Forelimb muscle (tissue), 1 donor: ENCODE data around the gene PGA5. TPM values are rescaled to one million over a fixed set of nuclear protein-coding genes. Genes with fewer than 3 reads are reported as not detected.
"Not testable (repeated sequence)": the region's sequence is repeated elsewhere in the genome, so short reads cannot be mapped to it uniquely, and the experiment has no call there.

Source experiments
- DNase-seq: peaks from one replicate; pipeline ENCODE4 v3.0.0-alpha.2; 2013; ENCODE audit warnings: low read depth
- polyA plus RNA-seq: library from polyadenylated mRNA; unstranded; fragments of 120-200 nt; gene quantifications from one replicate; pipeline ENCODE4 v1.2.1, GENCODE V29; 2013; ENCODE audit not compliant: insufficient read length

Gene PGA5
- 1.7 TPM for polyA plus RNA-seq

DNA sequence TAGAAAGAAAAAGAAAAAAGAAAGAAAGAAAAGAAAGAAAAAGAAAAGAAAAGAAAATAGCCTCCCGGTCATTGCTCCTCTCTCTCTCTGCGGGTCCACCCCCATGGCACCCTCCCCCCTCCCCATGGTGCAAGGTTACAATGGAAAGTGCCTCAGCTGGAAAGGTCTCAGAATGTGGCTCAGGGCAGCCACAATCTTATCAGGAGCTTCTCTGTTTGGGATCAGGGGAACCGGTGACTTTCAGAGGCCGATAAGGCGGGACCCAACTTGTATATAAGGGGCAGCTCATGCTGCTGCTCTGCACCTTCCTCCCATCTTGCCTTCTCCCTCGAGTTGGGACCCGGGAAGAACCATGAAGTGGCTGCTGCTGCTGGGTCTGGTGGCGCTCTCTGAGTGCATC, at the start of gene PGA5:
Gene PGA5 (plus strand): TSS at position 301 of the 400 bp plus-strand sequence. CDS start 52 bp downstream, at position 353.
- DNase-seq = not testable (repeated sequence)

DNA sequence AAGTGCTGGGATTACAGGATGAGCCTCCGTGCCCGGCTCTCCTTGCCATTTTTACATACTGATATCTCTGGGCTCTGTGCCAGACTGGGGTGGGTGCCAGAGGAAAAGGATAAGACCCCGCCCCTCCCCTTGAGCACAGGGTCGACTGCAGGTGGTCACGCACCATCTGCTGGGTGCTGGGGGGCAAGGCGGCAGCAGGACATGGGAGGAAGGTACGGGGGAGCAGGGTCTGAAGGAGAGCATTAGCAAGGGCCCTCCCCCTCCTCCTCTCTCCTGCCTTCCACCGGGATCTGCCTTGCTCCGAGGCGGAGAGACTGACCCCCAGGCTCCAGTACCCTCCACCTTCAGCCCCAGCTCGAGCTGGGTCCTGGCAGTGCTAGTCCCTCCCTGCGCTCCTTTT, 47.4 kb upstream of the PGA5 start:
- DNase-seq = no peak

DNA sequence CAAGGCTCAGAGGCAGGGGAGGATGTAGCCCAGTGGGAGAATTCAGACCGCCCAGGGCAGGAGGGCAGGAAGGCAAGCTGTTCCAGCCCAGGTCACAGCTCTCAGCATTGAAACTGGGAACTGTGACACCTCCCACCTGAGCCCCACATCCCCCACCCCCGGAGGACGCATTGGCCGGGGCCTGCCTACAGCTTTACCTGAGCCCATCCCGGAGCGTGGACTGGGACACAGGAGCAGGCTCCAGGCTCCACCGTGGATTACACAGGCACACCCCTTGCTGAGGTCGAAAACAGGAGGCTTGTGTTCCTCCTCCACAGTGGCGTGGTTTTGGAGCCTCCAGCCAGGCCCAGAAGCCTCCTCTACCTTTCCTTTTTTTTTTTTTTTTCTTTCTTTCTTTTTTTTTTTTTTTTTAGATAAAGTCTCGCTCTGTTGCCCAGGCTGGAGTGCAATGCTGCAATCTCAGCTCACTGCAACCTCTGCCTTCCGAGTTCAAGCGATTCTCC, 46.8 kb upstream of the PGA5 start:
- DNase-seq = no peak

DNA sequence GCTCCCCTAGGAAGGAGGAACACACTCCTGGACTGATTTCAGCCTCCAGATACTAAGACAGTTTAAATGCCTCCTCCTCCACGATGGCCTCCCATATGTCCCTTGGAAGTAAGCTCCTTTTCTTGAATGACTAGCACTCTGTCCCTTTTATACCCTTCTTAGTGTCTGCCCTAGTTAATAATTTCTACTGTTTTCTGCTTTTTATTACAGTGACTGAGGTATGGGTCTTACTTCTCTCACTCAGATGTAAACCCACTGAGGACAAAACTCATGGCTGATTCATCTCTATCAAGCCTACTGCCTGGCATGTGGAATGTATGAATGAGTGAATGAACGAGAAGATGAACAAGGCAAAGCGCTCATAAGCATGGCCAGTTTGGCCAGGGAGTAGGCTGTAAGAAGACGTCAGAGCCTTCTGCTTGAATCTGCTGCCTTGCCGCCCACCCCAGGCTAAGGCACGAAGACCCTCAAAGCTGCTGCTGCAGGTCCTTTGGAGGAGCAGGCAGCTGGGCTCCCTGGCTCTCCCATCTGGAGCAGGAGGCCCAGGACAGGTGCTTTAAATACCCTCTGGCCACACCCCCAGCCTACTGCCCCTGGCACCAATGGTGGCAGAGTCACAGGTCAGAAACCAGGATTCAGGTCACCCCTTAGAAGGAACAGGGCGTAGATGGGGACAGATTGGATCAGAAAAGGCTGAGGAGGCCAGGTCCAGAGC, 45.8 kb upstream of the PGA5 start:
- no peak for DNase-seq

DNA sequence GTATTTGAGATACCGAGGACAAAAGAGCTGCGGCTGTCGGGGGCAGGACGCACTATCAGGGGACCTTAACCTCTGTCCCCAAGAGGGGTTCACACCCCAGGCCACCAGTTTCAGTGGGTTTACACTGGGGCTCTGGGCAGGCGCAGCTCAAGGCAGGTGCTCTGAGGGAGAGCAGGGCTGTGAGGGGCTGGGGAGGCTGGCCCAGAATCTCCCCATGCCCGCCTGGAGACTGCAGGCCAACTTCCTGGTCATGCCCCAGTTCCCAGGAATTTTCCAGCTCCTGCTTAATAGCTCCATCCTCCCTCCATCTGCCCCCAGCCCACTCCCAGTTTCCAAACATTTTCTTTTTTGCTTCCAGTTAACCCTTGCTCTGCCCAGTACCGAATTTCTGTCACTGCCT, 45.3 kb upstream of the PGA5 start:
- DNase-seq = no peak

DNA sequence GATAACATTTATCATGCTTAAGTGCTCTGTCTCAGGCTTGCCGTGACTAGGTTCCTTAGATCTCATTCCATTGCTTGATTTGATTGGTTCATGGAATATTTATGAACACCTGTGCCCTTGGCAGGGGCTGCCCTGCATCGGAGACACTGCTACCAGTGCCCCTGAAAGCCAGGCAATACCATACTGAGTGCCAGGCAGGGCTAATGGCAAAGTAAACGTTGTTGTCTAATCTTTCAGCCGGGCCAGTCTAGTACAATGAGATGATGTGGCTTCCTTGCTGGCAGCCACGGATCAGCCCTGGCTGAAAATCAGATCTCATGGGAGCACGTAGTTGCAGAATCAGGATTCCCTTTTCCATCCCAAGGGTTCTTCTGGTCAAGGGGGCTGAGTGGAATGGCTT, 42.6 kb upstream of the PGA5 start:
- no peak for DNase-seq

DNA sequence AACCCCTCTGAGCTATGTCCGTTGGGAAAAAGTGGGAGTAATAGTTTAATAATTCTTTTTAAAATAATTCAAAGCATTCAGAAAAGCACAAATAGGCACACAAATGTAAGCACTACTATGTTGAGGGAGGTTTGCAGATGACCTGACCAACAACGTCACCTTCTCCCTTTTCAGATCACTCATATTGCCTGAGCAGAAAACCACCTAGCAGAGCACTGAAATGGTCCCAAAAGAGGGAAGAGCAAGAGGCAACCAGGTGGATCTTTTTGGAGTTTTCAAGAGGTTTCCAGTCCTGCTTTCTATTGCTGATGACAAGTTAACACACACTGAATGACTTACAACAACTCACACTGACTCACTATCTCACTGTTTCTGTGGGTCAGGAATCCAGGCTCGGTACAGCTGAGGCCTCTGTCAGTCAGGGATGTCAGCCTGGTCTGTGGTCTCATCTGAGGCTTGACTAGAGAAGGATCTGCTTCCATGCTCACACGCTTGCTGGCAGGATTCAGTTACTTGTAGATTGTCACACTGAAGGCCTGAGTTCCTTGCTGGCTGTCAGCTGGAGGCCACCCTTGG, 41.9 kb upstream of the PGA5 start:
- DNase-seq = no peak

DNA sequence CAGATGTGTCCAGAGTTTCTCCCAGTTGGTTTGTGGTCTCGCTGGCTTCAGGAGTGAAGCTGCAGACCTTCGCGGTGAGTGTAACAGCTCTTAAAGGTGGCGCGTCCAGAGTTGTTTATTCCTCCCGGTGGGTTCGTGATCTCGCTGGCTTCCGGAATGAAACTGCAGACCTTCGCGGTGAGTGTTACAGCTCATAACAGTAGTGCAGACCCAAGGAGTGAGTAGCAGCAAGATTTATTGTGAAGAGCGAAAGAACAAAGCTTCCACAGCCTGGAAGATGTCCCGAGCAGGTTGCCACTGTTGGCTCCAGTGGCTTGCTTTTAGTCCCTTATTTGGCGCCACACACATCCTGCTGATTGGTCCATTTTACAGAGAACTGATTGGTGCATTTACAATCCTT, 39.5 kb upstream of the PGA5 start:
- DNase-seq = no peak

DNA sequence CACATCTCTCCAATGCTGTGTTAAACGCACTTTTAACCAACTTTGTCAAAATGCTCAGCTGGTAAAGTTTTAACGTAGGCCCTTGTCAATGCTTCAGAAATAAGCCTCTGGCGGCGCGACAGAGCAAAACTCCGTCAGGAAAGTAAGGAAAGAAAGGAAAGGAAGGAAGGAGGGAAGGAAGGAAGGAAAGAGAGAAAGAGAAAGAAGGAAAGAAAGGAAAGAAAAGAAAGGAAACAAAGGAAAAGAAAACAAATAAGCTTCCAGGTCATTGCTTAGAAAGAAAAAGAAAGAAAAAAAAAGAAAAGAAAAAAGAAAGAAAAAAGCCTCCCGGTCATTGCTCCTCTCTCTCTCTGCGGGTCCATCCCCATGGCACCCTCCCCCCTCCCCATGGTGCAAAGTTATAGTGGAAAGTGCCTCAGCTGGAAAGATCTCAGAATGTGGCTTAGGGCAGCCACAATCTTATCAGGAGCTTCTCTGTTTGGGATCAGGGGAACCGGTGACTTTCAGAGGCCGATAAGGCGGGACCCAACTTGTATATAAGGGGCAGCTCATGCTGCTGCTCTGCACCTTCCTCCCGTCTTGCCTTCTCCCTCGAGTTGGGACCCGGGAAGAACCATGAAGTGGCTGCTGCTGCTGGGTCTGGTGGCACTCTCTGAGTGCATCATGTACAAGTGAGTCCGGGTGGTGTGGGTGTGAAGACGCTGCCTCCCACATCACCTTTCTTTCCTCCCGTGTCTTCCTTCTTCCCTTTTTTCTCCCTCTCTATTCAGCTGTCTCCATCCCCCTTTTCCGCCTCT, 37.8 kb upstream of the PGA5 start, which contains the start of gene PGA3:
Gene PGA3 (plus strand): TSS at position 566 of the 797 bp plus-strand sequence. CDS start 50 bp downstream, at position 616.
- not testable (repeated sequence) for DNase-seq

DNA sequence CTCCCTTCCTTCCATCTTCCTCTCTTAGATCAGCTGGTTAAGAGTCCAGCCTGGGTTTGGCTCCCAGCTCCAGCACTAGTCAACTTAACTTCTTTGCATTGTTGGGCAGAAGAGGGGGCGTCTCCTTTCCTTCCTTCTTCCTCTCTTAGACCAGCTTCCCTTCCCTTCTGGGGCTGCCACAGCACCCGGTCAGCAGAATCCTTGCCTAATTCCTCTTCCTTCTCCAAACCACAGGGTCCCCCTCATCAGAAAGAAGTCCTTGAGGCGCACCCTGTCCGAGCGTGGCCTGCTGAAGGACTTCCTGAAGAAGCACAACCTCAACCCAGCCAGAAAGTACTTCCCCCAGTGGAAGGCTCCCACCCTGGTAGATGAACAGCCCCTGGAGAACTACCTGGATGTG, 37.1 kb upstream of the PGA5 start:
- DNase-seq = not testable (repeated sequence)

DNA sequence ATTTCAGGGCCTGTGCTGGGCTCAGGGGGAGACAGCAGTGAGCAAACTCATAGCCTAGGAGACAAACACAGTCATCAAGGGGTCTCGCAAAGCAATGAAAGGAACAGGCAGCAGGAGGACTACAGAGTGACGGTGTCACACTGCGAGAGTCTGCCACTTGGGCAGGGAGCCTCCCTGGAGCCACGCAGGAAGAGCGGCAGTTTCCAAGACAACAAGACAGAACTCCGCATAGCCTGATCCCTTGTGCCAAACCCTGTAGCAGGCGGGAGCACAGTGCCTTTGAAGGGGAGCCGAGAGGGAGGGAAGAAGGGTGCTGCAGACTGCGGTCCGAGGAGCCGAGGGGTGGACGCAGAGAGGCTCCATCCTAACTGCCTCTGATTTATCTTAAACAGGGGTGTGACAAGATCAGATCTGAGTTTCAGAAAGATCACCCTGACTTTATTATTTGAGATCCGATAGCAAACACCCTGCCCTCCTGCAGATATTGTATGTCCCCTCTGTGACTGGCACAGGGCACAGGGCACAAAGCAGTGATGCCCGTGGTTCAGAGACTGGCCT, 36.4 kb upstream of the PGA5 start:
- not testable (repeated sequence) for DNase-seq

DNA sequence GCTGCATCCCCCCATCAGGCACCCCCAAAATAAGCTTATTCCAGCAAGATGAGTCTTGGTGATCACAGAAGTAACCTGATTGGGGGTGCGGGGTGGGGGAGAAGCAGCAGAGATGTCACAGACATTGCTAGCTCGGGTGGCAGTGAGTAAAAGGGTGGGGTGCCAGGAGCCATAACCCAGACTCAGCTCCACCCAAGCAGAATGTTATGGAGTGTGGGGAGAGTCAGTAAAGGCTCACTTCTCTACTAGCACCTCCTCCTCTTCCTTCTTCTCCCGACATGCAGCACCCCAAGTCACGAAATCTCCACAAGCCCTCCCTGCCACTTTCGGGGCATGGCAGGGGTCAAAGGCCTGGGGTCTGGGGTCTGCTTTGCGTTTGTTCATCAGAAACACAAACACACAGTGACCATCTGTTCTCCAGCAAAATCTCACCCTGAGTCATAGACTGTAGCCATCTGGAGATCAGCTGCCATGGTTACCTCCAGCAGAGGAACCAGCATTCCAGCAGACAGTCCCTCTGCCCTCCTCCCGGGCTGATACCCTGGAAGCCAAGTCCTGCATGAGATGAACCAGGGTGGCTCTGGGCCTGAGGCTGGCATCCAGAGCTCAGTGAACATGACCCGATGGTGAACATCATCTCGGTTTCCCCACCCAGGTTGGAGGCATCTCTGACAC, 33.2 kb upstream of the PGA5 start:
- not testable (repeated sequence) for DNase-seq

DNA sequence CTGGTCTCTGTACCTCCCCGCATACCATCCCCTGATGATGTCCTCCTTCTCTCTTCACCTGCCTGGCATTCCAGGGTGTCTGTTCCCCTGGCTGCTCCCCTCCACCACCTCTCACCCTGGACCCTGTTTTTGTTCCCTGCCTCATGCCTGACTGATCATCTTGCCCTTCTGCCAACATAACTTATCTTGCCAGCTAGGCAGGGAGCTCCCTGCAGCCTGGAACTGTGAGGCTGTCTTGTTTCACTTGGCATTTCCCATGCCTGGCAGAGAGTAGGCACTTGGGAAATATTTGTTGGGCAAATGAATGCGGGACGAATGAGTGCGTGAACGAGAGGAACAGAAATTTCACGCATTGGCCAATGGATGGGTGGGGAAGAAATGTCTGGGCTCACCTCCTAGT, 30.3 kb upstream of the PGA5 start:
- not testable (repeated sequence) for DNase-seq

DNA sequence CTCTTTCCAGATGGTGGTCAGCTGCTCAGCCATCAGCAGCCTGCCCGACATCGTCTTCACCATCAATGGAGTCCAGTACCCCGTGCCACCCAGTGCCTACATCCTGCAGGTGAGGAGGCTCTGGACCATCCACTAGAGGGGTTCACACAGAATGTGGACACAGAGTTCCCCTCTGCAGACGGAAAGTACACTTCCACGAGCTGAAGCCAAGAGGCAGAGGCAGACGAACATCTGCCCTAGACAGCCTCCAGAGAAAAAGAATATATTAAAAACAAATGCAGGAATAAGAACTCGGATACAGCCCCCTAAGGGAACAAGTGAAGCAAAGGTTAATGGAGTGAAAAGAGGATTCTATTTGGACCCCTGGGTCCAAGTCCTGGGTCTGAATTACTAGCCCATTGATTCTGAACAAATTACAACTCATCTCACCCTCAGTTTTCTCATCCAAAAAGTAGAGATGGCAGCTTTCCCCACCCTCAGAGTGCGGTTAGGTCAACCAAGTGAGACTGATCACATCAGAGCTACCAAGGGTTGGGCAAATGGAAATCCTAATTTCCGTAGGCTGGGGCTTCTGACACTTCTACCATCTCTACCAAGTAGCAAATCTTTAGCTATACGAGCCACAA, 29.5 kb upstream of the PGA5 start:
- not testable (repeated sequence) for DNase-seq

DNA sequence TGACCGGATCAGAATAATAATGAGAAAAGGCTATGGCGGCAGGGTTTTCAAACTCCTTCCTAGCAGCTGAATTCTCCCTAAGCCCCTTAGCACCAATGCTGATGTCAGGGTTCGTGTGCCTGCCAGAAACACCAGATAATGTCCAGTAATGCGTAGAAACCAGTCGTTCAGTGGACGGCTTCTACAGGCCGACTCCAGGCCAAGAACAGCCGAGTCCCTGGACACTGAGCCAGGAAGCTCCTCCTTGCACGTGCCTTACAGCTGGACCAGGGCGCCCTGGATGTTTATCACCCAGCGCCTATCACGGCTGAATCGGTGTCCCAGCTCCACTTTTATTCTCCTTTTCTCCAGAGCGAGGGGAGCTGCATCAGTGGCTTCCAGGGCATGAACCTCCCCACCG, 28.8 kb upstream of the PGA5 start:
- not testable (repeated sequence) for DNase-seq

DNA sequence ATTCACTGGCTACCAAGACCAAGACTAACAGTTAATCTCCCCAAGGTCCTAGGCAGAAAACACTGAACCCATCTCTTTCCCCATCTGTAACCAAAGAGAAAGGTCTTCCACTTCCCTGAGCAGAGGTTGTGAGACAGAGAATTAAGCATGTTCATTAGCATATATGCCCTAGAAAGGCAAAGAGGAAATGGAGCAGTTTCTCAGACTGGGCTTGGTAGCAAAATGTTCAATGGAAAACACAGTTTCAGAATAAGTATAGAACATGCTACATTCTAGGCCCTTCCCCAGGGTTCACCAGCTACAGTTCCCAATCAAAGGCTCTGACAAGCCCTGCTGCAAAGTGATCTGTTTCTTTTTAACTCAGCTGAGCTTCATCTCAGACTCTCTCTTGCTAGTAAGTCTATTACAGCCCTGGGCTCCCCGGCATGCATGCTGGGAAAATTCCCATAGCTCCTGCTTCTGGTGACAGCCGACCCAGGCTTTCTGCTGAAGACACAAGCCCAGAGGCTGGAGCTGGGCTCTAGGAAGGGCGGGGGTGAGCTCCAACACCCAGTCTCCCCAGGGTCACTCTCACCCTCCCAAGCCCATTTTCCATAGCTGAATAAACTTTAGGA, 27.2 kb upstream of the PGA5 start:
- DNase-seq = not testable (repeated sequence)

DNA sequence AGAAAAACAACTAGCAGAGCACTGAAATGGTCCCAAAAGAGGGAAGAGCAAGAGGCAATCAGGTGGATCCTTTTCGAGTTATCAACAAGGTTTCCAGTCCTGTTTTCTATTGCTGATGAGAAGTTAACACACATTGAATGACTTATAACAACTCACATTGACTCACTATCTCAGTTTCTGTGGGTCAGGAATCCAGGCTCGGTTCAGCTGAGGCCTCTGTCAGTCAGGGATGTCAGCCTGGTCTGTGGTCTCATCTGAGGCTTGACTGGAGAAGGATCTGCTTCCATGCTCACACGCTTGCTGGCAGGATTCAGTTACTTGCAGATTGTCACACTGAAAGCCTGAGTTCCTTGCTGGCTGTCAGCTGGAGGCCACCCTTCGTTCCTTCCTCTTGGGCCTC, 22.7 kb upstream of the PGA5 start:
- DNase-seq = not testable (repeated sequence)

DNA sequence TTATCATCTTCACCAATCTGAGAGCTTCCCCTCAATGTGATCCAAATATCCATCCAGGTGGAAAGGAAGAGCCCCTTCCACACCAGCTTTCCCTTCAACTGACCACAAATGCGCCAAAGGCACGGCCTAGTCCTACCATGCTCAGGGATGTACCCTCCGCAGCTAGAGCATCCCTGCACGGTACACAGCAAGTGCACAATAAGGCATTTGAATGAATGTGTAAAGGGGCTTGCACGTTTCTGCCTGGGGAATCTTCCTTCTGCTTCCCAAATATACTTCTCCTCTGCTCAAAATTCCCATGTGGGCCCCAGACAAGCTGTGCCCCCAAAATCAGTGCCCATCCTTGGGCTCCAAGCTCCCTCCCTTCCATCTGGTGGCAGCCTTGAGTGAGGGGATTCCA, 22.0 kb upstream of the PGA5 start:
- DNase-seq = not testable (repeated sequence)

DNA sequence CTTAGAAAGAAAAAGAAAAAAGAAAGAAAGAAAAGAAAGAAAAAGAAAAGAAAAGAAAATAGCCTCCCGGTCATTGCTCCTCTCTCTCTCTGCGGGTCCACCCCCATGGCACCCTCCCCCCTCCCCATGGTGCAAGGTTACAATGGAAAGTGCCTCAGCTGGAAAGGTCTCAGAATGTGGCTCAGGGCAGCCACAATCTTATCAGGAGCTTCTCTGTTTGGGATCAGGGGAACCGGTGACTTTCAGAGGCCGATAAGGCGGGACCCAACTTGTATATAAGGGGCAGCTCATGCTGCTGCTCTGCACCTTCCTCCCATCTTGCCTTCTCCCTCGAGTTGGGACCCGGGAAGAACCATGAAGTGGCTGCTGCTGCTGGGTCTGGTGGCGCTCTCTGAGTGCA, 18.9 kb upstream of the PGA5 start, which contains the start of gene PGA4:
Gene PGA4 (plus strand): TSS at position 301 of the 400 bp plus-strand sequence. CDS start 54 bp downstream, at position 355.
- not testable (repeated sequence) for DNase-seq

DNA sequence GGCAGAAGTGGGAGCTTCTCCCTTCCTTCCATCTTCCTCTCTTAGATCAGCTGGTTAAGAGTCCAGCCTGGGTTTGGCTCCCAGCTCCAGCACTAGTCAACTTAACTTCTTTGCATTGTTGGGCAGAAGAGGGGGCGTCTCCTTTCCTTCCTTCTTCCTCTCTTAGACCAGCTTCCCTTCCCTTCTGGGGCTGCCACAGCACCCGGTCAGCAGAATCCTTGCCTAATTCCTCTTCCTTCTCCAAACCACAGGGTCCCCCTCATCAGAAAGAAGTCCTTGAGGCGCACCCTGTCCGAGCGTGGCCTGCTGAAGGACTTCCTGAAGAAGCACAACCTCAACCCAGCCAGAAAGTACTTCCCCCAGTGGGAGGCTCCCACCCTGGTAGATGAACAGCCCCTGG, 18.3 kb upstream of the PGA5 start:
- DNase-seq = not testable (repeated sequence)
